HUES64 (cell line): ENCODE results near the gene PASK.

ENCODE experiments used
- H3K27ac ChIP-seq: 2 replicates; pipeline ENCODE4 v1.7.0; 2013; ENCODE audit warnings: low read depth, low read length, inconsistent platforms
- H3K27me3 ChIP-seq: 2 replicates; pipeline ENCODE4 v1.6.1; 2013; ENCODE audit warnings: mild to moderate bottlenecking, low read length; ENCODE audit not compliant: insufficient read depth
- H3K36me3 ChIP-seq: 2 replicates; pipeline ENCODE4 v1.6.1; 2013; ENCODE audit warnings: mild to moderate bottlenecking, low read length; ENCODE audit not compliant: insufficient read depth
- H3K4me1 ChIP-seq: 2 replicates; pipeline ENCODE4 v1.6.1; 2013; ENCODE audit warnings: mild to moderate bottlenecking, low read length, moderate library complexity; ENCODE audit not compliant: insufficient read depth
- H3K4me3 ChIP-seq: 2 replicates; pipeline ENCODE4 v1.5.1; 2013; ENCODE audit warnings: mild to moderate bottlenecking, low read length, moderate library complexity
- H3K9ac ChIP-seq: 2 replicates; pipeline ENCODE4 v1.6.1; 2013; ENCODE audit warnings: mild to moderate bottlenecking, low read depth, low read length
- H3K9me3 ChIP-seq: 2 replicates; pipeline ENCODE4 v1.6.1; 2013; ENCODE audit warnings: low read depth, low read length; ENCODE audit not compliant: insufficient read depth
- WGBS: fragments of 150-250, 120-280 bp; methylation state at CpG from one replicate; pipeline ENCODE4 v1.1.7; 2013; ENCODE audit warnings: missing lambda C conversion rate; 5-methylcytosine and 5-hydroxymethylcytosine counted together

PASK gene

GRCh38 chr2:241074901-241075540 lies 74.3 kb downstream of the PASK start:
- WGBS = 96% methylated on average over 15 of the region's 16 CpGs
- Histone ChIP-seq H3K4me1 (no peaks in the 10 kb centered on the region), H3K9me3 (no peaks in the 10 kb centered on the region), H3K36me3 (no peaks in the 10 kb centered on the region), H3K27me3 (no peaks in the 10 kb centered on the region), H3K27ac (no peak overlapping the region), H3K4me3 (no peak overlapping the region), H3K9ac (no peak overlapping the region)

DNA sequence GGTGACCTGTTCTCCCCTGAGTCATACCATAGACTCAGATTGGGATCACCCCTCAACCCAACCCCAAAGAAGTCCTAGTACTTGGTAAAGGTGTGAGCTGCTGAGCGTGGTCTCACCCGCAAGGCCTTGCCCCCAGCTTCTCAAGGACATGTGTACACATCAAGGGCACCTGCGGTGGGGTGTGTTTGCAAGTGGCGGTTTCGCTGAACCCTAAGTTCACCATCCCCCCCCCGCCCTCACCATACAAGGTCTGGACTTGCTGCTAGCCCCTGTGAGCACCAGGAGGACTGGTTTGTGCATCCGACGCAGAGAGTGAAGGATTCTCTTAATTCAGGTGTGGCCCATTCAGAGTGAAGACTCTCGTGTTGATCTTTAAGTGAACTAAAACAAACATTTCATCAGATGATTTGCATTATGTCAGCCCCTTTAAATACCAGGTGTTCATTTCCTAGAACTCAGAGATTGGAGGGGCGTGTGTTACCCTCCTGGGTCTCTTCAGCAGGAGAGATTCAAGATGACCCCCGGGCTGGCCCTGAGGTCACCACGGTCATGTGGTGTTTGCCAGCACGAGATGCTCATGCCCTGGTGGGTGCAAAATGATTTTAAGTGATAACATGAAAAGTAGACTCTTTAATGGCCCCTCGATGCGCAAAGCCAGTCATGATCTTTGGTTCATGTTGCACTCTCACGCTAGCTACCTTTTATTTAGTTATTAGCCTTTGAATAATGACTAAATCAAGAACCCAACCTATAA lies 75.0 kb downstream of the PASK start:
- 93% methylated on average over 16 of the region's 16 CpGs for WGBS
- Histone ChIP-seq H3K27ac (no peak overlapping the region), H3K9ac (no peak overlapping the region), H3K4me3 (no peak overlapping the region), H3K36me3 (no peaks in the 10 kb centered on the region), H3K4me1 (no peaks in the 10 kb centered on the region), H3K9me3 (no peaks in the 10 kb centered on the region), H3K27me3 (no peaks in the 10 kb centered on the region)

- no peak overlapping the region for H3K9ac ChIP-seq
- whole genome bisulfite sequencing = 85% methylated on average over 25 of the region's 25 CpGs
- no peaks in the 10 kb centered on the region for H3K36me3 ChIP-seq
- H3K9me3 ChIP-seq = no peaks in the 10 kb centered on the region
- H3K4me1 ChIP-seq = no peaks in the 10 kb centered on the region
- no peaks in the 10 kb centered on the region for H3K27me3 ChIP-seq
- H3K4me3 ChIP-seq = no peak overlapping the region
- no peak overlapping the region for H3K27ac ChIP-seq
Observed at GRCh38 chr2:241073166-241074064, 75.9 kb downstream of the PASK start.

DNA sequence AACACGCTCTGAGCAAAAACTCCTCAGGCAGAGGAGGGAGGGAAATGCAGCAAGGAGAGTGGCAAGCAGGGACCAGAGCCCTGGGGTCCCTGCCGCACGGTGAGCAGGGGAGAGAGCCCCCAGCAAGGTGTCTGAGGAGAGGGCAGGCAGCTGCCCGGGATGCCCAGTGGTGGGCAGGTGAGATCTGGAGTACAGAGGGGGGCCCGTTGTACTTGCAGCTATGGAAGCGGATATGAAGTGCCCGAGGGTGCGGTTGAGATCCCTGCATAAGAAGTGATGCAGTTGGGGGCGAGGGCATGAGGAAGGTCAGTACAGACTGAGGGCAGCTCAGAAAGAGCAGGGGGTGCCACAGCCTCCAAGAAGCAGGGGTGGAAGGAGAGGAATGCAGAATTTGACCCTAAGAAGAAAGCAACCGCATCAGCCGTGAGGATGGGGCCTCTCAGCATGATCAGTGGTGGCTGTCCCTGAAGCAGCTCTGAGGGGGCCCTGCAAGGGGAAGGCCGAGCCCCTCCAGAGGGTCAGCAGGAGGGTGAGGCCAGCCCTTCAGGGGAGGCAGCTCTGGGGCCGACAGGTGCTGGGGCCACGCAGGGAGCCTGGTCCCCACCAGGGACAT lies 76.6 kb downstream of the PASK start:
- H3K9me3 ChIP-seq = no peaks in the 10 kb centered on the region
- WGBS = 89% methylated on average over 14 of the region's 14 CpGs

DNA sequence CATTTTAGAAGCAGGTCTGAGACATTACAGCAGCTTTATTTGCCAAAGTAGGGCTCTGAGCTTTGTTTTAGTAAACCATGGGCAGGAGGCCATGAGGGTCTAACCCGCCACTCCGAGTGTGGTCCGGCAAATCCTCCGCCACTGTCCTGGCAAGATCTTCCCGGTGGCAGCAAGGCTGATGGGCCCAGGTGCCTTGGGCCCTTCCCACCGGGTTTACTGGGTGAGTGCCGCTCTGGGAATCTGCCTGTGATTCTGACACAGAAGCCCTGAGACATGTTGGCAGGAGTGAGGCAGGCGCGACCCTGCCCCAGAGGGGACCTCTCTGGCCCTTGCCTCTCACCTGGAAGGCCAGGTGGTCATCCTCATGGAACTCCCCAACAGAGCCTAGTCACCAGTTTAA lies 77.1 kb downstream of the PASK start:
- 80% methylated on average over 9 of the region's 9 CpGs for WGBS
- Histone ChIP-seq H3K27me3 (no peaks in the 10 kb centered on the region), H3K9me3 (no peaks in the 10 kb centered on the region), H3K36me3 (no peaks in the 10 kb centered on the region), H3K4me3 (no peak overlapping the region), H3K9ac (no peak overlapping the region), H3K27ac (no peak overlapping the region), H3K4me1 (no peaks in the 10 kb centered on the region)

More for the DNA sequence above, 76.6 kb downstream of the PASK start:
- H3K9ac ChIP-seq = no peak overlapping the region
- no peaks in the 10 kb centered on the region for H3K27me3 ChIP-seq
- H3K27ac ChIP-seq = no peak overlapping the region
- H3K4me3 ChIP-seq = no peak overlapping the region
- H3K4me1 ChIP-seq = no peaks in the 10 kb centered on the region
- H3K36me3 ChIP-seq = no peaks in the 10 kb centered on the region

GRCh38 chr2:241071677-241072111 lies 77.6 kb downstream of the PASK start:
- WGBS = 95% methylated on average over 25 of the region's 25 CpGs
- Histone ChIP-seq H3K36me3 (no peaks in the 10 kb centered on the region), H3K27ac (no peak overlapping the region), H3K9me3 (no peaks in the 10 kb centered on the region), H3K27me3 (no peaks in the 10 kb centered on the region), H3K4me1 (no peaks in the 10 kb centered on the region), H3K9ac (no peak overlapping the region), H3K4me3 (no peak overlapping the region)

GRCh38 chr2:241070811-241071676 lies 78.2 kb downstream of the PASK start:
- Histone ChIP-seq H3K4me1 (no peaks in the 10 kb centered on the region), H3K9me3 (no peaks in the 10 kb centered on the region), H3K9ac (no peak overlapping the region), H3K4me3 (no peak overlapping the region), H3K27me3 (no peaks in the 10 kb centered on the region), H3K36me3 (no peaks in the 10 kb centered on the region), H3K27ac (no peak overlapping the region)
- WGBS = 92% methylated on average over 31 of the region's 31 CpGs

- Histone ChIP-seq H3K27me3 (no peaks in the 10 kb centered on the region), H3K27ac (no peak overlapping the region), H3K9ac (no peak overlapping the region), H3K36me3 (no peaks in the 10 kb centered on the region), H3K9me3 (no peaks in the 10 kb centered on the region), H3K4me1 (no peaks in the 10 kb centered on the region), H3K4me3 (no peak overlapping the region)
- 94% methylated on average over 13 of the region's 13 CpGs for WGBS
Observed at GRCh38 chr2:241070361-241070760, 78.9 kb downstream of the PASK start.

GRCh38 chr2:241069821-241070281 lies 79.4 kb downstream of the PASK start:
- no peaks in the 10 kb centered on the region for H3K9me3 ChIP-seq
- H3K9ac ChIP-seq = no peak overlapping the region
- H3K4me1 ChIP-seq = no peaks in the 10 kb centered on the region
- no peaks in the 10 kb centered on the region for H3K36me3 ChIP-seq
- no peak overlapping the region for H3K4me3 ChIP-seq
- no peak overlapping the region for H3K27ac ChIP-seq
- WGBS = 88% methylated on average over 26 of the region's 26 CpGs
- no peaks in the 10 kb centered on the region for H3K27me3 ChIP-seq
